HG03064 (cell line): ENCODE measurements around the gene REPS2.
"Not testable (repeated sequence)": the region's sequence is repeated elsewhere in the genome, so short reads cannot be mapped to it uniquely, and the experiment has no call there.

Experiments
- ATAC-seq: cut with Tn5 transposase; IDR thresholded peaks from one replicate; pipeline ENCODE4 v1.9.1; 2021; ENCODE audit warnings: low read depth; ENCODE audit not compliant: unreplicated experiment

REPS2 gene

DNA sequence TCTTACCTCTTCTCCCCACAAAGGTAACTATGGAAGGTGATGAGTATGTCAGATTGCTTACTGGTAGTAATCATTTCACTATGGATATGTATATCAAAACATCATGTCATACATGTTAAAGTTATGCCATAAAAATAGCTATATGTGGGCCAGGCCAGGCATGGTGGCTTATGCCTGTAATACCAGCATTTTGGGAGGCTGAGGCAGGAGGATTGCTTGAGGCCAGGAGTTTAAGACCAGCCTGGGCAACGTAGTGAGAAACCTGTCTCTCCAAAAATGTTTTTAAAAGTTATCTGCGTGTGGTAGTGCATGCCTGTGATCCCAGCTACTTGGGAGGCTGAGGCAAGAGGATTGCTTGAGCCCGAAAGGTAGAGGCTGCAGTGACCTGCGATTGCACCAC, 16.2 kb downstream of the REPS2 start:
- not testable (repeated sequence) for ATAC-seq

- no peak for ATAC-seq
These were observed 16.8 kb downstream of the REPS2 start for GRCh38 chrX:16963216-16963615.

GRCh38 chrX:16964976-16965375, 18.5 kb downstream of the REPS2 start:
- not testable (repeated sequence) for ATAC-seq

- no peak for ATAC-seq
These were observed 20.4 kb downstream of the REPS2 start for GRCh38 chrX:16966752-16967448.

- not testable (repeated sequence) for ATAC-seq
These were observed 22.3 kb downstream of the REPS2 start for GRCh38 chrX:16968753-16969152.

GRCh38 chrX:16970977-16971376, 24.5 kb downstream of the REPS2 start:
- ATAC-seq = no peak

GRCh38 chrX:16971694-16972093, 25.2 kb downstream of the REPS2 start:
- no peak for ATAC-seq

DNA sequence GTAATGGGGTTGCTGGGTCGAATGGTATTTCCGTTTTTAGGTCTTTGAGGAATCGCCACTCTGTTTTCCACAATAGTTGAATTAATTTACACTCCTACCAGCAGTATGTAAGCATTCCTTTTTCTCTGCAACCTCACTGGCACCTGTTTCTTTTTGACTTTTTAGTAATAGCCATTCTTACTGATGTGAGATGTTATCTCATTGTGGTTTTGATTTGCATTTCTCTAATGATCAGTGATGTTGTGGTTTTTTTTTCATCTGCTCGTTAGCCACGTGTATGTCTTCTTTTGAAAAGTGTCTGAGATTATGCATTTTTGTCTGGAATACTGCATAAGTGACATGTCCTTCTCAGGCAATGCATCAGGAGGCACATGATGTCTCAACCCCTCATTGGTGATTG, 28.8 kb downstream of the REPS2 start:
- no peak for ATAC-seq

- no peak for ATAC-seq
These were observed 31.3 kb downstream of the REPS2 start for GRCh38 chrX:16977771-16978170.

DNA sequence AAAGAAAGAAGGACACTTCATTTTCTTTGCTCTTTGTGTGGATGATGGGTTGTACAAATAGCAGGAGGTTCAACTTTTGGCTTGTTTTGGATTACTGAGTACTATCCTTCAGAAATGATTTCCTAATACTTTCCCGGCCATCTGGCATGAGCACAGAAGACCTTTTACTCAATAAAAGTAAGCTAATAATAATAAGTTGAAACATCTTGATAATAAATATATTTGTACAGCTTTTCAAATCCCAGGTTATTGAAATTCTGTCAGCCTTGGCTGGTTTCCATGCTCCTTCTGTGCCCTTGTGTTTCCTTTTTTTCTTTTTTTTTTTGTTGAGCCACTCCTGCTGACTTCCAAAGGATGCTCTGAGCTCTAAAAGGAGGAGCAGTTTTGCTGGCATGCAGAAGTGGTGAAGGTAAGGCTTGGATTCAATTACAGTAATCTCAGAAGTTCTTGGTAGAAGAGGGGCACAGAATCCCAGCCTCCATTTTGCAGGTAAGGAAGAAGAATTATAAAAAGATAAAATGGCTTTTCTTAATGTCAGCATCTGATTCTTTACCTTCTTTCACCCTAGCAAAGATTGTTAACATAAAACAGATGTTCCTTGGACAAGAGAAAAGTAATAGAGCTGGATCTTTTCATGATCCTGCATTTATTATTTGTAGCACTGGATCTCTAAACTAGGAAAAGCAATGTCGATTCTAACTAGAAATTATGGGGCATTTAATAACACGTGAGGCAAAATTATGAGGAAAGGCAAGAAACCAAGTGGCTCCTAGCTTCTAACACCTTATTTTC, 31.9 kb downstream of the REPS2 start:
- ATAC-seq = no peak

- ATAC-seq = no peak
These were observed 32.8 kb downstream of the REPS2 start for GRCh38 chrX:16979226-16979625.

DNA sequence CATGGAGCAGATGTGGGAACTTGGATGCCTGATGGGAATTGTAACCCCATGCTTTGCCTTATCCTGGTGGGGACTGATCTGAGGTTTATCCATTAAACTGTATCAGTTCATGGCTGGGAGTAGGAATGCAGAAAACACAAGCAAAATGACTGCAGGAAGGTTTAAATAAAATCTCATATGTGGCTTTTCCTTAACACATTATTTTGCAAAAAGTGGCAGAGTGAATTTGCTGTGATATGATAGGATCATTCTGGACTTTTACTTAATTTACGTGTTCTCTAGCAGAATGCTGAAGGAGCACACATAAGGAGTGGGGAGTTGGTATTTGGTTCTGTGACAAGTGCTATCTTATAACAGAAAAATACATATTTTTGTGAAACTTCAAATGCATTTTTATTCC, 34.8 kb downstream of the REPS2 start:
- no peak for ATAC-seq

DNA sequence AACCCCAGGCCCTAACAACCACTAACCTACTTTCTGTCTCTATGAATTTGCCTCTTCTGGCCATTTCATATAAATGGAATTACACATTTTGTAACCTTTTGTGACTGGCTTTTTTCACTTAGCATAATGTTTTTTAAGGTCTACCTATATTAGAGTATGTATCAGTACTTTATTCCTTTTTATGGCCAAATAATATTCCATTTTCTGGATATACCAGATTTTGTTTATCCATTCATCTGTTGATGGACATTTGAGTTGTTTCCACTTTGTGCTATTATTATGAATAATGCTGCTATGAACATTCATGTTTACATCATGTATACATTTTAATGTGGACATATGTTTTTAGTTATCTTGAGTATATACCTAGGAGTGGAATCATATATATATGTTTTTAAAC, 35.5 kb downstream of the REPS2 start:
- no peak for ATAC-seq

GRCh38 chrX:16983051-16983450, 36.6 kb downstream of the REPS2 start:
- no peak for ATAC-seq

DNA sequence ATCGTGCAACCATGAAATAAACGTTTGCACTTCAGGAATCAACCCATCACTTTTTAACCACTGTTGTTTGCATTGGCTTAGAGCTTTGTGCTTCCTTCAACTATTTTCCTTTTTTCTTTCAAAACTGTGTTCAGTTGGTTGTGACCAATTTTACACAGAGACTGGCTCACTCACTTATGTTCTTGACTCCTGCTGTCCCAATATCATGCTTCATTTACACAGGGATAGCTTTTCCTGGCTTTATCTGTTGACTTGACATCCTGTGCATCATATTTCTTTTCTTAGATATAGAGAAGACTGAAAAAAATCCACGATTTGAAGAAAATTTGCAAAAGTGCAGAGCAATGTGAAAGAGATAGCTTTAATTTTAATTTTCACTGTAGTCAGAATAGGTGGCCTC, 38.8 kb downstream of the REPS2 start:
- ATAC-seq = no peak

DNA sequence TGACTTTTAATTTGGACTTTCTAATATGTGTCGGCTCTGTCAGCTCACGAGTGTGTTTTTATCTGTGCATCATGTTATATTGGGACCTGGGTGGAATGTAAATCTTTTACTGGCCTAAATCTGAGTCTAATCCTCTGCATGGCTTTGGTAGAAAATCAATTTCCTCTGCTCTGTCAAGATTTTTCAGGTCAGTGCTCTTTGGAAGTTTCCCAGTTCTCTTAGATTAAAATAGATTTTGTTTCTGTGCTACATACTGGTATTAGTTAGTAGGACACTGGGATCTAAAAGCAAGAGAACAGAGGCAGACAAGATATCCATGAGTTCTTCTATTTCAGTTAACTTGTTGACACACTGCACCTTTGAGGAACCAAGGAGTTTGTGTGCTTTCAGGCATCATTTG, 39.7 kb downstream of the REPS2 start:
- ATAC-seq = no peak

DNA sequence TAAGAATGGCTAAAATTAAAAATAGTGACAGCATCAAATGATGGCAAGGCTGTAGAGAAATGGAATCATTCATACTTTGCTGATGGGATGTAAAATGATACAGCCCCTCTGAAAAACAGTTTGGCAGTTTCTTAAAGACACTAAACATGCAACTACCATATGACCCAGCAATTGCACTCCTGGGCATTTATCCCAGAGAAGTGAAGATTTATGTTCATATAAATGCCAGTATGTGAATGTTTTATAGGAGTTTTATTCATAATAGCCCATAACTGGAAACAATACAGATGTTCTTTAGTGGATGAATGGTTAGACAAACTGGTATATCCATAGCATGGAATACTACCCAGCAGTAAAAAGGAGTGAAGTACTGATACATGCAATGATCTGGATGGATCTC, 43.3 kb downstream of the REPS2 start:
- ATAC-seq = no peak

DNA sequence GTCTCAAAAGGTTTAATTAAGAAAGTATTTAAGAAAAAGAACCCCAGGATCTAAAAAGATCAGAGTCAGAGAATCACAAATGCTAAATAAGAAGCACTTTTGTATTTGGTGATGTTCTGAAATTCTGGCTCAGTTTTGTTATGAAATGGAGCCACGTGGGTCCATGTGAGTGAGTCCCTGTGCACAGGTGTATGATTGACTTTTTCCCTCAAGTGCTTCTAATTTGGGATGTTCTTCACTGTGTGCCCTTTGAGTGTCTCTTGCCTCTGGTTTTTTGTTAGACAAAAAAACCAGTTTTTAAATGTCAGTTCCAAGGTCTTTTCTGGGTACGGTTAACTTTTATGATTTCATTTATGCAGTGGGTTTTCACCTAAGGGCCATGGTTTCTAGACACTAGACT, 44.4 kb downstream of the REPS2 start:
- no peak for ATAC-seq

GRCh38 chrX:16992445-16992844, 46.0 kb downstream of the REPS2 start:
- ATAC-seq = no peak

DNA sequence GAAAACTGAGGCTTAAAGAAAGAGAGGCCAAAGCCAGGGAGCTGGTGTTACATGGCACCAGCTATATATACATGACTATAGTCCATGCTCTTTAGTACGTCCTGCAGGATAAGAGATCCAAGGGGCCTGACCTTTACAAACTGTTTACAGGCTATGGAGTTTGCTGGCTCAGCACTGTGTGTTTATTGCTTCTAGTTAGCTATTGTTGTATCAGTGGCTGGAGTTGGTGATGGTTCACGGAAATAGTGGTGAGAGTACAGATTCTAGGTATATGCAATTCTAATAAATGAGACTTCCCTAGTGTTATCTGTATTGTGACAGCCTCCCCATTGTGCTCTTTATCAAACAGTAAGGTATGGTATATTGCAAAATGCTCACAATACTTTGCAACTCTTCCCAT, 46.5 kb downstream of the REPS2 start:
- no peak for ATAC-seq

- ATAC-seq = no peak
These were observed 47.4 kb downstream of the REPS2 start for GRCh38 chrX:16993791-16994318.

DNA sequence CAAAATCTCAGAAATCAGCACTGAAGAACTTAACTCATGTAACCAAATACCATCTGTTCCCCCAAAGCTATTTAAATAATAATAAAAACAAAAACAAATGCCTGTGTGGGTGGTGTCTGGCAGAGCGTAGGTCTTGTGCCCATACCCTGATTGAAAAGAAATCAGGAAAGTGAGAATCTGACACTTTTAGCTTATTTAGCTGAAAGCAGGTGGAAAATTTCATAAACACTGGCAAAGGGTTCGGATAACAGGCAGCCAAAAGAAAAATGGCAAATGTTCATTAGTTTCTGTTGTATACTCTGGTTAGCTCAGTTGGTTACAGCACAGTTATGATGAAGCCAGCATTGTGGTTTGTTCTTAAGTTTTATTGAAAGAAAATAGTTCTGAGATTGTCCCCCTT, 48.3 kb downstream of the REPS2 start:
- no peak for ATAC-seq
